ENCODE measurements around the gene INSIG1. TPM values are rescaled to one million over a fixed set of nuclear protein-coding genes. Genes with fewer than 3 reads are reported as not detected.

The INSIG1 gene
- total and polyA plus RNA-seq, 9 donors, result 15.7 to 25.1 (median 24.0) TPM

DNA sequence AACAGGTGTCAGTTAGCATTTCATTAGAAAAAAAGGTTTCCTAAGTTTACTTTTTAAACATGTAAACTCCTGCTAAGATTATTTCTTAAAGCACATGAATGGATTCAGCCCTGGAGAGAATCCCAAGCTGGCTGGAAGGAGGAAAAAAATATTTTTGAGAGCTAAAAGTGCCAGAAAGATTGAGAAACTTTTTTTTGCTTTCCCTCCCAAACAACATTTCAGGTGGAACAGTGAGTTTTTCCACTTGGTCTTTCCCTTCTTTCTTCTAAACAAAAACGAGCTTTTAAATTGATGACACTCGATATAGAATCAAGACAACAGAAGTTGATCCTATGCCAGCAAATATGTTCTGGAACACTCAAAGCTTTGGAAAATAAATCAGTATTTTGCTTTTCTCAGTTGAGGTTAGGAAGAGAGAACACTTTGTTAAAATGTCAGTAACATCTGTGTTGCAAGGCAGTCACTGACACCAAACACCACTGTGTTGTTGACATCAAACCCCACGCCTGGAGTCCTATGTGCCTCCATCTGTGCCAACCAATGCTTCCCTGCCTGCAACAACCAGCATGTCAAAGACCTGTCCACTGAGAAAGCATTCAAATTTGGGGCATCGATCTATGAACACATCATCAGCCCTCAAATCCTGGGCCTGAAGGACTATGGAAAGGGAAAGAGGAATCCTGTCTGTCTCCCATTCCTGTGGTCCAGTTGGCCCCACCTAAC lies 22.9 kb upstream of the INSIG1 start:
- Histone ChIP-seq H3K4me1 (ENCODE audit: control insufficient read depth, insufficient read depth, low read length) (no peaks in the 10 kb centered on the region), H3K27me3 (ENCODE audit: control insufficient read depth, insufficient read depth, low read length) (peaks cover 14% of the 10 kb centered on the region), H3K4me3 (ENCODE audit: low read length) (no peak overlapping the region), H3K36me3 (ENCODE audit: control insufficient read depth, insufficient read depth, low read length) (no peaks in the 10 kb centered on the region), H3K27ac (ENCODE audit: low read length) (no peak overlapping the region), H3K9me3 (replicated peaks; ENCODE audit: control insufficient read depth, low read depth, low read length) (no peaks in the 10 kb centered on the region)
- WGBS (ENCODE audit: insufficient coverage), result 20% methylated on average over 1 of the region's 4 CpGs
- peak; percentile 66 for DNase-seq

DNA sequence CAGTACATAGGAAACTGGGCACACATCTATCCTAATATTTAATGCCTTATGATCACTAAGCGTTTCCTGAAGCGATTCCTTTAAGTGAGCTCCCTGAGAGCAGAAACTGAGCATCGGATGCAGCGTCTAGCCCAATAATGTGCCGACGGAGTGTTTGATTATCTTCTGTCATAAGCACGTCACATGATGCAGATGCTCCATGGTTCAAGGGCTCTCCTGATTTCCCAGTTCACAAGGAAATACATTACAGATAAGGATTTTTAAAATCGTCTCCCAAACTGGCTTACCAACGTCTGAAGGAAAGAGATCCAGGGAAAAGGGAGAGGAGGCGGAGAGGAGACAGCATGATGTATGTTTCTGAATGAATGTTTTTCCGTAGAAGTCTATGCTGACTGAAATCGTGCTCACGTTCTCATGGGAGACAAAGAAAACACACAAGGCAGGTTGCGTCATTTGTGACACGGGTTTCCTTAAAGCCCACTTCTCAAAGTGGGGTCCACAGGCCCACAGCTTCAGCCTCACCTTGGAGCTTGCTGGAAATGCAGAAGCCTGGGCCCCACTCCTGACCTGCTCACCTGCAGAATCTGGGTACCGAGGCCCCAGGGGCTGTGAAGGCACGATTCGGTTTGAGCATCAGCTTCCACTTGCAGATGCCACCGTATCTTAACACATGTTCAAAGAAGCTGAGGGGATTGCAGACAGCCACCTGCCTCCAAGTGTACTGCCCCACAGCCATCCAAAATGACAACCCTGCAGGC lies 21.5 kb upstream of the INSIG1 start:
- H3K36me3 ChIP-seq (ENCODE audit: control insufficient read depth, insufficient read depth, low read length), result no peaks in the 10 kb centered on the region
- H3K4me3 ChIP-seq (ENCODE audit: low read length), result no peak overlapping the region
- no peaks in the 10 kb centered on the region for H3K4me1 ChIP-seq (ENCODE audit: control insufficient read depth, insufficient read depth, low read length)
- no peak for DNase-seq
- no peaks in the 10 kb centered on the region for H3K9me3 ChIP-seq (replicated peaks; ENCODE audit: control insufficient read depth, low read depth, low read length)
- H3K27ac ChIP-seq (ENCODE audit: low read length), result no peak overlapping the region
- WGBS (ENCODE audit: insufficient coverage), result 82% methylated on average over 18 of the region's 19 CpGs
- peaks cover 11% of the 10 kb centered on the region for H3K27me3 ChIP-seq (ENCODE audit: control insufficient read depth, insufficient read depth, low read length)

DNA sequence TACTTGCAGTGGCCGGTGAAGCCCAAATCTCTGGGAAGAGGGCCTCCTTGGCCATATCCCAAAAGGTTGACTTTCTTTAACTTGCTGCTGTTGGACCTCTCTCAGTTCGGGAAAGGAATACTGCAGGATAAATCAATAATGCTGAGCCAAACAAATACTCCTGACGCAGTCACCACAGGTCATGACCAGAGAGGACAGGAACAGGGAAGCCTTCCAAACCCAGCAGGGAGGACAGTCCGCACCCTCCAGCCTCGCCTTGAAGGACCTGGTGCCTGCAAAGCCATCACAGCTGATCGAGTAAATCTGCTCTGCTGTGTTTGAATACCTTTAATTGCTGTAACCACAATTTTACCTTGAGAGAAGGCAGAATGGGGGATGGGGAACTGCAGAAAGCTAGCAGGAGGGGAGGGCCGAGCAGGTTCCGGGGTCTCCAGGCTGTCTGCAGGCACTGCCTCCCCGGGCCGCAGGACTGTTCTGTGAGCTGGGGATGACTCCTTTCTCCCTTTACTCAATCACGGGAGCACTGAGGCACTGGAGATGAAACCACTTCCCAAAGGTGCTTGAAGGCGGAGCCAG lies 20.8 kb upstream of the INSIG1 start:
- WGBS (ENCODE audit: insufficient coverage), result 71% methylated on average over 6 of the region's 12 CpGs
- no peaks in the 10 kb centered on the region for H3K36me3 ChIP-seq (ENCODE audit: control insufficient read depth, insufficient read depth, low read length)
- peaks cover 13% of the 10 kb centered on the region for H3K27me3 ChIP-seq (ENCODE audit: control insufficient read depth, insufficient read depth, low read length)

DNA sequence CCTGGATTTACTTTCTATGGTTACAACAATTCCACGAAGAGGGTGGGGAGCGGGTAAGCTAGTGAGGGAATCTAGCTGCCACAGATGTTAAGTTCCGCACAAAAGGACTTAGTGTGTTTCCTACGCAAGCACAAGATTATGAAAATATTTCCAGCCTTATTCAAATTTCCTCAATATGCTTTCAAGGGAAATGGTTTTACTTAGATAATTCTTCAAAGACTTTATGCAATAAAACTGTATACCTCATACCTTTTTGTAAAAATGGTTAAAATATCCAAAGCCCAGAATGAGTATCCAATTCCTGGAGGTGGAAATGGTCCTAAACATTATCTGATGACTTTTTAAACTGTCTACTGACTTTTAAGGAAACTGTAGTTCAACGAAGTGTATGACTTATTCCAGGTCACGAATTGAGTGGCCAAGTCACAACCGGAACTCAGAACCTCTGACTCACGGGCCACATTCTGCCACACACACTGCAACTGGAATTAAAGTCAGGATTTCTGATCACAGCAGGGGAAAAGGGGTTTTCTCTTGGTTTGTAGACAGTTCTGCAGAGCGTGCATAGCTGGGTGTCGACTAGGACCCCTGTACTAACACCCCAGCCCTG lies 20.2 kb upstream of the INSIG1 start:
- 79% methylated on average over 4 of the region's 10 CpGs for WGBS (ENCODE audit: insufficient coverage)
- Histone ChIP-seq H3K4me1 (ENCODE audit: control insufficient read depth, insufficient read depth, low read length) (no peaks in the 10 kb centered on the region), H3K27me3 (ENCODE audit: control insufficient read depth, insufficient read depth, low read length) (peaks cover 13% of the 10 kb centered on the region), H3K4me3 (ENCODE audit: low read length) (no peak overlapping the region), H3K27ac (ENCODE audit: low read length) (no peak overlapping the region), H3K9me3 (replicated peaks; ENCODE audit: control insufficient read depth, low read depth, low read length) (no peaks in the 10 kb centered on the region), H3K36me3 (ENCODE audit: control insufficient read depth, insufficient read depth, low read length) (no peaks in the 10 kb centered on the region)
- DNase-seq, result no peak

More for the DNA sequence above, 20.8 kb upstream of the INSIG1 start:
- no peak overlapping the region for H3K27ac ChIP-seq (ENCODE audit: low read length)
- H3K4me1 ChIP-seq (ENCODE audit: control insufficient read depth, insufficient read depth, low read length), result no peaks in the 10 kb centered on the region
- H3K9me3 ChIP-seq (replicated peaks; ENCODE audit: control insufficient read depth, low read depth, low read length), result no peaks in the 10 kb centered on the region
- no peak for DNase-seq
- H3K4me3 ChIP-seq (ENCODE audit: low read length), result no peak overlapping the region

DNA sequence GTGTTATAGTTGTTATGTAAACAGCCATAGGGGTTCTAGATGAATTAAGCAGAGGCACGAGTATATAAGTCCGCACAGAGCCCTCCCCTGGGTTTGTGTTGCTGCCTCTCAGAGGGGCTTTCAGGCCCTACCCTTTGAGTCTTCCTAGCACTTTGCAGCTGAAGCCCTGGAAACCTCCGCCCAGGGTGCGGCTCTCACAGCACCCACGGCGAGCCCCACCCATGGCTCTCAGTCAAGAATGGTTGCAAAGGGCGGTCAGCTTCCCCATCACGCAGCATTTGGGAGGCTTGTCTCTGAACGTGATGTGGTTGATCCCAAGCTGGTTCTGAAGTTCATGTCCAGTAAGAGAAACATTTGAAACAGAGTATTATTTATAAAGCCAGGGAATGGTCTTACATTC lies 18.8 kb upstream of the INSIG1 start:
- DNase-seq, result no peak
- Histone ChIP-seq H3K27ac (ENCODE audit: low read length) (no peak overlapping the region), H3K4me1 (ENCODE audit: control insufficient read depth, insufficient read depth, low read length) (no peaks in the 10 kb centered on the region), H3K4me3 (ENCODE audit: low read length) (no peak overlapping the region), H3K9me3 (replicated peaks; ENCODE audit: control insufficient read depth, low read depth, low read length) (no peaks in the 10 kb centered on the region), H3K36me3 (ENCODE audit: control insufficient read depth, insufficient read depth, low read length) (no peaks in the 10 kb centered on the region), H3K27me3 (ENCODE audit: control insufficient read depth, insufficient read depth, low read length) (peaks cover 12% of the 10 kb centered on the region)
- 79% methylated on average over 6 of the region's 9 CpGs for WGBS (ENCODE audit: insufficient coverage)

DNA sequence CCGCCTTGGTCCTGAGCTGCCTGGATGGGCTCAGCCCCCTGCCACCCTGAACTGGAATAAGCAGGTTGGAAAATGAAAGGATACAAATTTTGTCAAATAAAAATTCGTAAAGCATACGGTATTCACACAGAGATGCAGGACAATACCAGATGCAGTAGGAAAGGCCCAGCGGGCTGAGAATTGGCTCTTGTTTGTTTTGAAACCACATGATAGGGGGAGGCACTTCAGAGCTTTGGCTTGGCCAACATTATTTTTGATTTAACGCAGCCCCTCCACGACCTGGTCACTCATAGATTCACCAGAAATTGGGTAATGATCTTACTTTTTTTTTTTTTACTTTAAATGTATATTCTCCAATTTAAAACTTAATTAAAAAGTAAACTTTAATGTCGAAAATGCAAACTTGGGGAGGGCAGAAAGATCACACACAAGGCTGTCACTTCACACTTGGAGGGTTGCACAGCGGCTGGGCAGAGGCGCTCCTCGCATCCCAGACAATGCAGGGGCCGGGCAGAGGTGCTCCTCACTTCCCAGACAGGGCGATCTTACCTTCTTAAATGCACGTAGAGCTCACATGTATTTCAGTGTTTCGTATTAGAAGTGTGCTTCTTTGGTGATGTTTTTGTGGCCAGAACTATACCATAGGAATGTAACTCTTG lies 17.8 kb upstream of the INSIG1 start:
- H3K4me3 ChIP-seq (ENCODE audit: low read length), result no peak overlapping the region
- no peak overlapping the region for H3K27ac ChIP-seq (ENCODE audit: low read length)
- WGBS (ENCODE audit: insufficient coverage), result 93% methylated on average over 8 of the region's 14 CpGs
- no peaks in the 10 kb centered on the region for H3K36me3 ChIP-seq (ENCODE audit: control insufficient read depth, insufficient read depth, low read length)
- H3K9me3 ChIP-seq (replicated peaks; ENCODE audit: control insufficient read depth, low read depth, low read length), result no peaks in the 10 kb centered on the region
- H3K27me3 ChIP-seq (ENCODE audit: control insufficient read depth, insufficient read depth, low read length), result peaks cover 14% of the 10 kb centered on the region
- no peak for DNase-seq
- H3K4me1 ChIP-seq (ENCODE audit: control insufficient read depth, insufficient read depth, low read length), result no peaks in the 10 kb centered on the region

DNA sequence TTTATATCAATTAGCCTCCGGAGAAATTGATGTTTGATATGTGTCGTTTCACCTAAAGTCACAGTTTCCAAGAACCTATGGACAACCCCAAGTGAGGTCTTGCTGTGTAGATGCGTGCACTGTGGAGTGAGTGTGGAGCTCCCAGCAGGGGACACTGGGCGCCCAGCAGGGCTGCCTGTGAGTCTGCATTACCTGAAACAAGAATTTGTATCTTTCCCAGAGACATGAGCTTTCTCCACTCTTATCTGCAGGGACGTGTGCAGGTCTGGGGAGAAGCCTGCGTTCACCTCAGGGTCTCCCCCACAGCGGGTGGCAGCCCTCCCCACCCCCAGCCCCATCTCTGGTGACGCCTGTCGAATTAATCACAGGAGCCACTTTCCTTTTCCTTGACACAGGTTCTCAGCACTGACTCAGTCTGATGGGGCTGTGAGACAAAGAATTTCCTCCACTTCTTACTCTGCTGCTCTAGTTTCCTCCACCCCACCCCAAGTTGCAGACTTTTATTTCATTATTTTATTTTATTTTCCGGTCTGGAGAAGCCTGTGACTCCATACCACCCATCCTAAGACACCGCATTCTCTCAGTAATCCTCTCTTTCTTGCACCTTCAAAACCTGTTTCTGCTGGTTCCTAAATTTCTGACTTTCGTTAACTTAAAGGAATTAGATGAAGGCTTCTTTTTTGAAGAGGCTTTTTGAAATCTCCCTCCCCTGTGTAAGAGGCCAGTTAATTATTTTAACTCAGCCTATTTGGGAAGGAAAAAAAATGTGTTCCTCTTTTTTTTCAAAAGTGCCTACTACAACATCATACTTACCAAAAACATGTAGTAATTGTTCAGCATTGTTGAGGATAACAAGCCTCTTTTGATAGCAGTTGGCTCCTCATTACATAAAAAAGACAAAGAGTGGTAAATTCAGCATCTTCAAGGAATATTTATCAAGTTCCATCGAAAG lies 17.0 kb upstream of the INSIG1 start:
- Histone ChIP-seq H3K4me3 (ENCODE audit: low read length) (no peak overlapping the region), H3K27ac (ENCODE audit: low read length) (no peak overlapping the region), H3K4me1 (ENCODE audit: control insufficient read depth, insufficient read depth, low read length) (no peaks in the 10 kb centered on the region), H3K36me3 (ENCODE audit: control insufficient read depth, insufficient read depth, low read length) (no peaks in the 10 kb centered on the region), H3K9me3 (replicated peaks; ENCODE audit: control insufficient read depth, low read depth, low read length) (no peaks in the 10 kb centered on the region), H3K27me3 (ENCODE audit: control insufficient read depth, insufficient read depth, low read length) (peaks cover 15% of the 10 kb centered on the region)
- no peak for DNase-seq
- 67% methylated on average over 8 of the region's 13 CpGs for WGBS (ENCODE audit: insufficient coverage)

DNA sequence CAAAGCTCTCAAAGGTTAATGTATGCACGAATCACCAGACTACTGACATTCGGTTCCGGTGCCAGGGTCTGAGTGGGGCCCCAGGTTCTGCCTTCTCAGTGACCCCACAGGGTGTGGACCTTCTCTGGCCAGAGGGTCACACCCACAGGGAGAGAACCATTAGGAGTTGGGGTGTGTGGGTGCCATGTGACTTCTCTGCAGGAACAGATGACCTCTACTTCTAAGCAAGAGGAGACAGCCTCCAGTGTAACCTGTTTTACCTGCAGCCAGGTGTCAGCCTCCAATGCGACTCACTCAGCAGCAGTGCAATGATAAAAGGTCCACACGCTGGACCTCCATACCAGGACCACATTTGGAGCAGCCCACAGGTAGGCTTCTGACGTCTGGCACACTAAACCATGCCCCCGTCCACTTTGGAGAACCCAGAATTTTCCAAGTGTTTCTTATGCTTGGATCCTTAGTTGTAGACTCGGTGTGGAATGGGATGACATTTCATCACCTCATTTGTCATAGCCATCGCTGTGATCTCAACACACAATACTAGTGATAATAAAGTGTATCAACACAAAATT lies 16.2 kb upstream of the INSIG1 start:
- H3K27me3 ChIP-seq (ENCODE audit: control insufficient read depth, insufficient read depth, low read length), result peaks cover 11% of the 10 kb centered on the region
- 80% methylated on average over 6 of the region's 9 CpGs for WGBS (ENCODE audit: insufficient coverage)

DNA sequence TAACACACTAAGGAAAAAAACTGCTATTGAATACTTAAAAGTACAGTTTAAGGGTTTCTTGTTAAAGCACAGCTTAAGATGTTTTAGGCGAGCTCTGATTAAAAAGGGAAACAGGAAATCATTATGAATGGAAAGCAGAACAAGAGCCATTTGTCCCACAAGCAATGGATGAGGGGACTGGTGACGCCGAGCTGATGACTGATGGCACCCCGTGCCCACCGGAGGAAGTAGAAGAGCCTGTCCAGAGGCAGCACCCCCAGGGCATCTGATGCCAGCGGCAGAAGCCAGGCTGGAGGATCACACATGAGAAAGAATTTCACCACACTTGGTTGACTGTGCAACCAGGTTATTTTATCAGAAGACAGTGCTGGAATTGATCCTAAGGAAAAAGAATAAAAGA lies 15.0 kb upstream of the INSIG1 start:
- H3K4me3 ChIP-seq (ENCODE audit: low read length), result no peak overlapping the region
- H3K27me3 ChIP-seq (ENCODE audit: control insufficient read depth, insufficient read depth, low read length), result peaks cover 10% of the 10 kb centered on the region
- no peaks in the 10 kb centered on the region for H3K9me3 ChIP-seq (replicated peaks; ENCODE audit: control insufficient read depth, low read depth, low read length)
- H3K36me3 ChIP-seq (ENCODE audit: control insufficient read depth, insufficient read depth, low read length), result no peaks in the 10 kb centered on the region
- 63% methylated on average over 6 of the region's 6 CpGs for WGBS (ENCODE audit: insufficient coverage)
- H3K27ac ChIP-seq (ENCODE audit: low read length), result no peak overlapping the region
- peak; percentile 47 for DNase-seq
- H3K4me1 ChIP-seq (ENCODE audit: control insufficient read depth, insufficient read depth, low read length), result peaks cover under 1% of the 10 kb centered on the region

More for the DNA sequence above, 16.2 kb upstream of the INSIG1 start:
- Histone ChIP-seq H3K9me3 (replicated peaks; ENCODE audit: control insufficient read depth, low read depth, low read length) (no peaks in the 10 kb centered on the region), H3K4me3 (ENCODE audit: low read length) (no peak overlapping the region), H3K36me3 (ENCODE audit: control insufficient read depth, insufficient read depth, low read length) (no peaks in the 10 kb centered on the region), H3K27ac (ENCODE audit: low read length) (no peak overlapping the region), H3K4me1 (ENCODE audit: control insufficient read depth, insufficient read depth, low read length) (no peaks in the 10 kb centered on the region)
- DNase-seq, result no peak

Data from muscle of leg (tissue), 11 donors.